ENCODE measurements around the gene MYLK2. TPM values are rescaled to one million over a fixed set of nuclear protein-coding genes. Genes with fewer than 3 reads are reported as not detected.

Gene MYLK2
- total RNA-seq, 2 experiments from 2014 or later: 0.67 to 0.69 TPM

- no peaks in the 10 kb centered on the region for H4K20me1 ChIP-seq (ENCODE audit: insufficient read depth, low read length)
- ChIA-PET CTCF (ENCODE audit: unreplicated experiment) (no interaction called here), POLR2A (interaction anchor here (0.7 kb wide), 1 partner anchor 62 kb away, joined by 3 read pairs; no protein-coding TSS in a partner anchor)
- H3K4me3 ChIP-seq (ENCODE audit: low read depth, low read length, poor library complexity, severe bottlenecking): no peak overlapping the region
- H3K4me2 ChIP-seq (ENCODE audit: low read length): no peak overlapping the region
- no peak overlapping the region for H2AFZ ChIP-seq (ENCODE audit: low read length)
- intact Hi-C loops (cut with micrococcal nuclease; ENCODE audit: unreplicated experiment): loop anchor here (5.0 kb wide), 1 partner anchor 36 kb away; no protein-coding TSS in a partner anchor
- no TSS peak for BruUV-seq (replicated peaks)
- H3K9me2 ChIP-seq (ENCODE audit: insufficient read depth, low read length): no peaks in the 10 kb centered on the region
- H3K79me2 ChIP-seq (ENCODE audit: insufficient read depth, low read depth, low read length): no peaks in the 10 kb centered on the region
- DNase-seq (ENCODE audit: low spot score): no peak
- TF ChIP-seq EZH2phosphoT487 (IDR thresholded peaks at IDR 0.05; ENCODE audit: borderline replicate concordance, low read depth, low read length) (no peak), CTCF (conservative IDR thresholded peaks at IDR 0.05; ENCODE audit: low read length) (no peak)
- H3K36me3 ChIP-seq (ENCODE audit: insufficient read depth, low read length): peaks cover 93% of the 10 kb centered on the region
- H3K27ac ChIP-seq (ENCODE audit: low read depth, low read length, poor library complexity, severe bottlenecking): no peak overlapping the region
- H3K4me1 ChIP-seq (ENCODE audit: insufficient read depth, low read length, poor library complexity, severe bottlenecking): no peaks in the 10 kb centered on the region
- no peaks in the 10 kb centered on the region for H3K9me3 ChIP-seq (ENCODE audit: low read length)
Observed at GRCh38 chr20:31803552-31804291, 15.4 kb upstream of the MYLK2 start.

- Histone ChIP-seq H3K79me2 (ENCODE audit: insufficient read depth, low read depth, low read length) (no peaks in the 10 kb centered on the region), H3K9me2 (ENCODE audit: insufficient read depth, low read length) (no peaks in the 10 kb centered on the region), H2AFZ (ENCODE audit: low read length) (no peak overlapping the region), H3K36me3 (ENCODE audit: insufficient read depth, low read length) (peaks cover 64% of the 10 kb centered on the region), H3K4me3 (ENCODE audit: low read depth, low read length, poor library complexity, severe bottlenecking) (no peak overlapping the region), H3K27ac (ENCODE audit: low read depth, low read length, poor library complexity, severe bottlenecking) (no peak overlapping the region), H4K20me1 (ENCODE audit: insufficient read depth, low read length) (no peaks in the 10 kb centered on the region), H3K4me1 (ENCODE audit: insufficient read depth, low read length, poor library complexity, severe bottlenecking) (no peaks in the 10 kb centered on the region), H3K4me2 (ENCODE audit: low read length) (no peak overlapping the region), H3K9me3 (ENCODE audit: low read length) (no peaks in the 10 kb centered on the region)
- intact Hi-C loops (cut with micrococcal nuclease; ENCODE audit: unreplicated experiment): no loop called here
- no TSS peak for BruUV-seq (replicated peaks)
- no peak for TF ChIP-seq CTCF (conservative IDR thresholded peaks at IDR 0.05; ENCODE audit: low read length)
- no peak for TF ChIP-seq EZH2phosphoT487 (IDR thresholded peaks at IDR 0.05; ENCODE audit: borderline replicate concordance, low read depth, low read length)
- no peak for DNase-seq (ENCODE audit: low spot score)
- ChIA-PET POLR2A (interaction anchor here (0.5 to 0.7 kb wide), 5 partner anchors 48 to 464 kb away, joined by 3 to 4 read pairs (median 3); no protein-coding TSS in a partner anchor), CTCF (ENCODE audit: unreplicated experiment) (no interaction called here)
Observed at GRCh38 chr20:31806564-31807355, 12.4 kb upstream of the MYLK2 start.
